H9 (cell line): ENCODE measurements around the gene VIPR1. TPM values are rescaled to one million over a fixed set of nuclear protein-coding genes. Genes with fewer than 3 reads are reported as not detected.

ENCODE experiments used
- DNase-seq: peaks from one replicate; pipeline ENCODE4 v3.0.0-alpha.2; 2017
- H2AFZ ChIP-seq: one replicate; pipeline ENCODE4 v1.6.1; 2013; ENCODE audit warnings: mild to moderate bottlenecking, low read length, control low read depth, moderate library complexity
- H2AK5ac ChIP-seq: 2 replicates; pipeline ENCODE4 v1.6.1; 2013; ENCODE audit warnings: low read length, control low read depth, mixed read lengths; ENCODE audit not compliant: insufficient read length
- H2BK120ac ChIP-seq: one replicate; pipeline ENCODE4 v1.6.1; 2013; ENCODE audit warnings: low read depth, mild to moderate bottlenecking, low read length, control low read depth, inconsistent platforms; ENCODE audit not compliant: poor library complexity, severe bottlenecking
- H2BK12ac ChIP-seq: 2 replicates; pipeline ENCODE4 v1.6.1; 2013; ENCODE audit warnings: low read length, control low read depth, mixed read lengths, low read depth; ENCODE audit not compliant: insufficient read length
- H2BK15ac ChIP-seq: 2 replicates; pipeline ENCODE4 v1.6.1; 2013; ENCODE audit warnings: low read depth, low read length, control low read depth
- H2BK20ac ChIP-seq: one replicate; pipeline ENCODE4 v1.6.1; 2013; ENCODE audit warnings: low read depth, mild to moderate bottlenecking, low read length, control low read depth, inconsistent platforms; ENCODE audit not compliant: poor library complexity, severe bottlenecking
- H2BK5ac ChIP-seq: 2 replicates; pipeline ENCODE4 v1.6.1; 2013; ENCODE audit warnings: low read length, control low read depth, mixed read lengths; ENCODE audit not compliant: insufficient read length
- H3K14ac ChIP-seq: 2 replicates; pipeline ENCODE4 v1.6.1; 2013; ENCODE audit warnings: low read length, control low read depth; ENCODE audit not compliant: insufficient read depth
- H3K18ac ChIP-seq: 2 replicates; pipeline ENCODE4 v1.6.1; 2013; ENCODE audit warnings: low read depth, mild to moderate bottlenecking, mixed read lengths, low read length, control low read depth; ENCODE audit not compliant: insufficient read length
- H3K23ac ChIP-seq: 2 replicates; pipeline ENCODE4 v1.6.1; 2013; ENCODE audit warnings: low read length, control low read depth, mixed read lengths, low read depth; ENCODE audit not compliant: insufficient read length
- H3K23me2 ChIP-seq: 2 replicates; pipeline ENCODE4 v1.6.1; 2013; ENCODE audit warnings: low read depth, mild to moderate bottlenecking, mixed read lengths, low read length, control low read depth; ENCODE audit not compliant: insufficient read length, poor library complexity, severe bottlenecking
- H3K27ac ChIP-seq: 2 replicates; pipeline ENCODE4 v1.5.1; 2013; ENCODE audit warnings: low read length, control low read depth, mixed read lengths, low read depth; ENCODE audit not compliant: insufficient read length
- H3K27me3 ChIP-seq: 2 replicates; pipeline ENCODE4 v1.6.1; 2013; ENCODE audit warnings: low read length, control low read depth, inconsistent platforms; ENCODE audit not compliant: insufficient read depth
- H3K4ac ChIP-seq: 2 replicates; pipeline ENCODE4 v1.6.1; 2013; ENCODE audit warnings: low read depth, mild to moderate bottlenecking, control low read depth, inconsistent platforms, low read length, moderate library complexity
- H3K4me1 ChIP-seq: 2 replicates; pipeline ENCODE4 v1.6.1; 2013; ENCODE audit warnings: low read length, control low read depth, inconsistent platforms; ENCODE audit not compliant: insufficient read depth
- H3K4me2 ChIP-seq: 2 replicates; pipeline ENCODE4 v1.6.1; 2013; ENCODE audit warnings: low read length, control low read depth, mixed read lengths; ENCODE audit not compliant: insufficient read length, insufficient read depth
- H3K56ac ChIP-seq: 2 replicates; pipeline ENCODE4 v1.6.1; 2013; ENCODE audit warnings: low read depth, mild to moderate bottlenecking, mixed read lengths, low read length, control low read depth; ENCODE audit not compliant: insufficient read length
- H3K79me1 ChIP-seq: 2 replicates; pipeline ENCODE4 v1.6.1; 2013; ENCODE audit warnings: low read depth, mild to moderate bottlenecking, moderate library complexity, low read length, control low read depth, inconsistent platforms; ENCODE audit not compliant: insufficient read depth, poor library complexity, severe bottlenecking
- H3K79me2 ChIP-seq: 2 replicates; pipeline ENCODE4 v1.6.1; 2013; ENCODE audit warnings: low read length, control low read depth, inconsistent platforms; ENCODE audit not compliant: insufficient read depth
- H3K9ac ChIP-seq: 2 replicates; pipeline ENCODE4 v1.6.1; 2013; ENCODE audit warnings: low read length, control low read depth, mixed read lengths; ENCODE audit not compliant: insufficient read length; ENCODE audit errors: extremely low read depth
- H3K9me3 ChIP-seq: one replicate; pipeline ENCODE4 v1.6.1; 2013; ENCODE audit warnings: low read depth, low read length, inconsistent platforms; ENCODE audit not compliant: control insufficient read depth
- H3T11ph ChIP-seq: one replicate; pipeline ENCODE4 v1.6.1; 2013; ENCODE audit warnings: mild to moderate bottlenecking, low read length, control low read depth, inconsistent platforms
- H4K20me1 ChIP-seq: one replicate; pipeline ENCODE4 v1.6.1; 2013; ENCODE audit not compliant: control insufficient read depth, insufficient read length, insufficient read depth
- H4K5ac ChIP-seq: 2 replicates; pipeline ENCODE4 v1.6.1; 2013; ENCODE audit warnings: low read depth, mild to moderate bottlenecking, mixed read lengths, low read length, control low read depth; ENCODE audit not compliant: insufficient read length
- H4K8ac ChIP-seq: replicated peaks from 2 replicates; pipeline ENCODE4 v1.6.1; 2013; ENCODE audit warnings: low read length, control low read depth, mixed read lengths, low read depth; ENCODE audit not compliant: insufficient read length
- H4K91ac ChIP-seq: 2 replicates; pipeline ENCODE4 v1.6.1; 2013; ENCODE audit warnings: low read depth, mild to moderate bottlenecking, moderate library complexity, mixed read lengths, low read length, control low read depth; ENCODE audit not compliant: insufficient read length
- H3K27ac Mint-ChIP-seq, 3 experiments: 2 replicates in 2 of 3; 3 replicates in 1 of 3; pipeline ENCODE4 v1.8.0; 2020 to 2021; ENCODE audit warnings: mixed read lengths in 3 of 3, mild to moderate bottlenecking in 1 of 3, moderate library complexity in 1 of 3
- H3K27me3 Mint-ChIP-seq: 2 replicates; pipeline ENCODE4 v1.8.0; 2021; ENCODE audit warnings: low read depth, mild to moderate bottlenecking, moderate library complexity, mixed read lengths
- H3K36me3 Mint-ChIP-seq, 3 experiments: 2 replicates in 2 of 3; 3 replicates in 1 of 3; pipeline ENCODE4 v1.8.0; 2020 to 2021; ENCODE audit warnings: low read depth in 3 of 3, mixed read lengths in 3 of 3; ENCODE audit not compliant: insufficient read depth in 1 of 3
- H3K4me1 Mint-ChIP-seq, 2 experiments: 2 replicates each; pipeline ENCODE4 v1.8.0; 2020; ENCODE audit warnings: mixed read lengths in 2 of 2
- H3K4me3 Mint-ChIP-seq, 2 experiments: 2 replicates in 1 of 2; 3 replicates in 1 of 2; pipeline ENCODE4 v1.8.0; 2020 to 2021; ENCODE audit warnings: mild to moderate bottlenecking in 2 of 2, mixed read lengths in 2 of 2, moderate library complexity in 1 of 2
- H3K9me3 Mint-ChIP-seq, 2 experiments: 2 replicates in 1 of 2; 3 replicates in 1 of 2; pipeline ENCODE4 v1.8.0; 2020; ENCODE audit warnings: mild to moderate bottlenecking in 2 of 2, mixed read lengths in 2 of 2, moderate library complexity in 1 of 2
- WGBS: extraction: QIAGEN DNeasy Blood & Tissue Kit; methylation state at CpG from one replicate; pipeline ENCODE4 v1.1.7; 2013; ENCODE audit warnings: missing lambda C conversion rate, low lambda C conversion rate, mixed read lengths; ENCODE audit not compliant: insufficient read length; ENCODE audit errors: extremely low coverage; 5-methylcytosine and 5-hydroxymethylcytosine counted together
- total RNA-seq: library from RNA; stranded (reverse); gene quantifications from 2 replicates; pipeline ENCODE4 v1.2.1, GENCODE V29; 2021
- TF ChIP-seq, protein P1 (sequence below): fragments of 200-600 bp; sonication (generic); conservative IDR thresholded peaks from 3 replicates; pipeline ENCODE4 v1.8.0; 2021; ENCODE audit warnings: antibody characterized with exemption, mild to moderate bottlenecking

The VIPR1 gene
- total RNA-seq, 1 experiment from 2014 or later, result 6.5 TPM

GRCh38 chr3:42508562-42508961 lies 6.1 kb downstream of the VIPR1 start:
- H2AFZ ChIP-seq, result no peak overlapping the region
- H4K8ac ChIP-seq, result no peak overlapping the region
- H3K9ac ChIP-seq, result no peak overlapping the region
- no peak overlapping the region for H3K4me2 ChIP-seq
- Mint-ChIP-seq H3K4me3 (no peak overlapping the region), H3K9me3 (no peaks in the 10 kb centered on the region), H3K36me3 (peaks cover 0 to under 1% (median 0%) of the 10 kb centered on the region in 3 experiments; a peak in 1 of 7 replicates), H3K27me3 (peaks cover 17% of the 10 kb centered on the region), H3K4me1 (peaks cover 22 to 28% of the 10 kb centered on the region in 2 experiments), H3K27ac (no peak overlapping the region; a peak in 1 of 7 replicates)
- no peak overlapping the region; the same call in 1 of the 2 replicates for H3K14ac ChIP-seq
- H3K4ac ChIP-seq, result no peak overlapping the region
- no peak overlapping the region for H3K23ac ChIP-seq
- no peak overlapping the region for H3K56ac ChIP-seq
- no peak overlapping the region for H4K91ac ChIP-seq
- H3K27ac ChIP-seq, result no peak overlapping the region
- no peaks in the 10 kb centered on the region for H3K23me2 ChIP-seq
- H2AK5ac ChIP-seq, result no peak overlapping the region
- no peak overlapping the region for H3T11ph ChIP-seq
- no peak overlapping the region for H4K5ac ChIP-seq
- TF ChIP-seq, protein P1, sequence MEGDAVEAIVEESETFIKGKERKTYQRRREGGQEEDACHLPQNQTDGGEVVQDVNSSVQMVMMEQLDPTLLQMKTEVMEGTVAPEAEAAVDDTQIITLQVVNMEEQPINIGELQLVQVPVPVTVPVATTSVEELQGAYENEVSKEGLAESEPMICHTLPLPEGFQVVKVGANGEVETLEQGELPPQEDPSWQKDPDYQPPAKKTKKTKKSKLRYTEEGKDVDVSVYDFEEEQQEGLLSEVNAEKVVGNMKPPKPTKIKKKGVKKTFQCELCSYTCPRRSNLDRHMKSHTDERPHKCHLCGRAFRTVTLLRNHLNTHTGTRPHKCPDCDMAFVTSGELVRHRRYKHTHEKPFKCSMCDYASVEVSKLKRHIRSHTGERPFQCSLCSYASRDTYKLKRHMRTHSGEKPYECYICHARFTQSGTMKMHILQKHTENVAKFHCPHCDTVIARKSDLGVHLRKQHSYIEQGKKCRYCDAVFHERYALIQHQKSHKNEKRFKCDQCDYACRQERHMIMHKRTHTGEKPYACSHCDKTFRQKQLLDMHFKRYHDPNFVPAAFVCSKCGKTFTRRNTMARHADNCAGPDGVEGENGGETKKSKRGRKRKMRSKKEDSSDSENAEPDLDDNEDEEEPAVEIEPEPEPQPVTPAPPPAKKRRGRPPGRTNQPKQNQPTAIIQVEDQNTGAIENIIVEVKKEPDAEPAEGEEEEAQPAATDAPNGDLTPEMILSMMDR, result no peak
- no peak overlapping the region for H2BK12ac ChIP-seq
- H3K4me1 ChIP-seq, result peaks cover 7% of the 10 kb centered on the region; the same call in 1 of the 2 replicates
- H4K20me1 ChIP-seq, result no peaks in the 10 kb centered on the region
- no peaks in the 10 kb centered on the region for H3K79me2 ChIP-seq
- no peak overlapping the region for H2BK120ac ChIP-seq
- no peak for DNase-seq
- no CpG with 5 or more reads among the region's 4 CpGs for WGBS
- no peak overlapping the region for H3K18ac ChIP-seq
- H2BK15ac ChIP-seq, result no peak overlapping the region
- H3K79me1 ChIP-seq, result no peaks in the 10 kb centered on the region
- no peaks in the 10 kb centered on the region for H3K9me3 ChIP-seq
- H2BK20ac ChIP-seq, result no peak overlapping the region
- peaks cover 2% of the 10 kb centered on the region; the same call in 1 of the 2 replicates for H3K27me3 ChIP-seq
- H2BK5ac ChIP-seq, result no peak overlapping the region
